Measurements from ENCODE around the gene LGI1. TPM values are rescaled to one million over a fixed set of nuclear protein-coding genes. Genes with fewer than 3 reads are reported as not detected.
A peak's percentile ranks its signal among the peaks of the same experiment; 100 is the strongest.

The LGI1 gene
- 0.26 TPM for total RNA-seq (ENCODE audit: unreplicated experiment)
- long read RNA-seq = 0 reads

GRCh38 chr10:93757801-93758507 lies at the start of gene LGI1:
TSS of gene LGI1 (plus strand) at chr10:93757936. CDS start at chr10:93758145, 209 bp downstream.
- Mint-ChIP-seq H3K27ac (ENCODE audit: unreplicated experiment) (peak within 1 kb of the TSS; percentile 9), H3K27me3 (ENCODE audit: unreplicated experiment) (no peaks in the 10 kb centered on the region), H3K4me1 (ENCODE audit: unreplicated experiment) (peaks cover 14% of the 10 kb centered on the region), H3K4me3 (ENCODE audit: unreplicated experiment) (no peak within 1 kb of the TSS), H3K9me3 (ENCODE audit: unreplicated experiment) (no peaks in the 10 kb centered on the region), H3K36me3 (ENCODE audit: low read depth, unreplicated experiment) (no peaks in the 10 kb centered on the region)
- TF ChIP-seq CTCF (IDR thresholded peaks at IDR 0.05; ENCODE audit: unreplicated experiment) = no peak
- no peak for DNase-seq (ENCODE audit: low spot score)

- Mint-ChIP-seq H3K27me3 (ENCODE audit: unreplicated experiment) (no peaks in the 10 kb centered on the region), H3K27ac (ENCODE audit: unreplicated experiment) (no peak overlapping the region), H3K36me3 (ENCODE audit: low read depth, unreplicated experiment) (peaks cover 2% of the 10 kb centered on the region), H3K4me1 (ENCODE audit: unreplicated experiment) (peaks cover 15% of the 10 kb centered on the region), H3K9me3 (ENCODE audit: unreplicated experiment) (no peaks in the 10 kb centered on the region), H3K4me3 (ENCODE audit: unreplicated experiment) (no peak overlapping the region)
- DNase-seq (ENCODE audit: low spot score) = no peak
- TF ChIP-seq CTCF (IDR thresholded peaks at IDR 0.05; ENCODE audit: unreplicated experiment) = no peak
Measured at GRCh38 chr10:93710333-93710909, 47.3 kb upstream of the LGI1 start.

GRCh38 chr10:93711891-93712290 lies 45.8 kb upstream of the LGI1 start:
- no peaks in the 10 kb centered on the region for H3K27me3 Mint-ChIP-seq (ENCODE audit: unreplicated experiment)
- peaks cover 3% of the 10 kb centered on the region for H3K36me3 Mint-ChIP-seq (ENCODE audit: low read depth, unreplicated experiment)
- H3K4me1 Mint-ChIP-seq (ENCODE audit: unreplicated experiment) = peaks cover 6% of the 10 kb centered on the region
- H3K4me3 Mint-ChIP-seq (ENCODE audit: unreplicated experiment) = no peak overlapping the region
- no peak for DNase-seq (ENCODE audit: low spot score)
- TF ChIP-seq CTCF (IDR thresholded peaks at IDR 0.05; ENCODE audit: unreplicated experiment) = no peak
- H3K9me3 Mint-ChIP-seq (ENCODE audit: unreplicated experiment) = no peaks in the 10 kb centered on the region
- no peak overlapping the region for H3K27ac Mint-ChIP-seq (ENCODE audit: unreplicated experiment)

- Mint-ChIP-seq H3K4me1 (ENCODE audit: unreplicated experiment) (peaks cover 5% of the 10 kb centered on the region), H3K27ac (ENCODE audit: unreplicated experiment) (no peak overlapping the region), H3K9me3 (ENCODE audit: unreplicated experiment) (no peaks in the 10 kb centered on the region), H3K36me3 (ENCODE audit: low read depth, unreplicated experiment) (peaks cover 3% of the 10 kb centered on the region), H3K27me3 (ENCODE audit: unreplicated experiment) (no peaks in the 10 kb centered on the region), H3K4me3 (ENCODE audit: unreplicated experiment) (no peak overlapping the region)
- no peak for TF ChIP-seq CTCF (IDR thresholded peaks at IDR 0.05; ENCODE audit: unreplicated experiment)
- no peak for DNase-seq (ENCODE audit: low spot score)
Measured at GRCh38 chr10:93712593-93712992, 45.1 kb upstream of the LGI1 start.

- DNase-seq (ENCODE audit: low spot score) = no peak
- Mint-ChIP-seq H3K9me3 (ENCODE audit: unreplicated experiment) (no peaks in the 10 kb centered on the region), H3K27ac (ENCODE audit: unreplicated experiment) (no peak overlapping the region)
Measured at GRCh38 chr10:93715345-93715744, 42.4 kb upstream of the LGI1 start.

More at GRCh38 chr10:93715345-93715744, 42.4 kb upstream of the LGI1 start:
- H3K27me3 Mint-ChIP-seq (ENCODE audit: unreplicated experiment) = peaks cover 2% of the 10 kb centered on the region
- no peak overlapping the region for H3K4me3 Mint-ChIP-seq (ENCODE audit: unreplicated experiment)
- TF ChIP-seq CTCF (IDR thresholded peaks at IDR 0.05; ENCODE audit: unreplicated experiment) = no peak
- peaks cover 3% of the 10 kb centered on the region for H3K36me3 Mint-ChIP-seq (ENCODE audit: low read depth, unreplicated experiment)
- peaks cover 7% of the 10 kb centered on the region for H3K4me1 Mint-ChIP-seq (ENCODE audit: unreplicated experiment)
